ENCODE measurements around the gene SCRT2. TPM values are rescaled to one million over a fixed set of nuclear protein-coding genes. Genes with fewer than 3 reads are reported as not detected.

The SCRT2 gene
- total RNA-seq, 3 donors from 2014 or later = not detected

- no peak for ATAC-seq
- intact Hi-C loops (cut with DNase I, micrococcal nuclease) = no loop called here
- Histone ChIP-seq H3K9me3 (no peaks in the 10 kb centered on the region), H3K36me3 (ENCODE audit: low read depth) (no peaks in the 10 kb centered on the region), H3K4me3 (no peak overlapping the region), H3K4me1 (ENCODE audit: low read depth) (no peaks in the 10 kb centered on the region)
- TF ChIP-seq, protein P1, sequence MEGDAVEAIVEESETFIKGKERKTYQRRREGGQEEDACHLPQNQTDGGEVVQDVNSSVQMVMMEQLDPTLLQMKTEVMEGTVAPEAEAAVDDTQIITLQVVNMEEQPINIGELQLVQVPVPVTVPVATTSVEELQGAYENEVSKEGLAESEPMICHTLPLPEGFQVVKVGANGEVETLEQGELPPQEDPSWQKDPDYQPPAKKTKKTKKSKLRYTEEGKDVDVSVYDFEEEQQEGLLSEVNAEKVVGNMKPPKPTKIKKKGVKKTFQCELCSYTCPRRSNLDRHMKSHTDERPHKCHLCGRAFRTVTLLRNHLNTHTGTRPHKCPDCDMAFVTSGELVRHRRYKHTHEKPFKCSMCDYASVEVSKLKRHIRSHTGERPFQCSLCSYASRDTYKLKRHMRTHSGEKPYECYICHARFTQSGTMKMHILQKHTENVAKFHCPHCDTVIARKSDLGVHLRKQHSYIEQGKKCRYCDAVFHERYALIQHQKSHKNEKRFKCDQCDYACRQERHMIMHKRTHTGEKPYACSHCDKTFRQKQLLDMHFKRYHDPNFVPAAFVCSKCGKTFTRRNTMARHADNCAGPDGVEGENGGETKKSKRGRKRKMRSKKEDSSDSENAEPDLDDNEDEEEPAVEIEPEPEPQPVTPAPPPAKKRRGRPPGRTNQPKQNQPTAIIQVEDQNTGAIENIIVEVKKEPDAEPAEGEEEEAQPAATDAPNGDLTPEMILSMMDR (IDR thresholded peaks at IDR 0.05) = no peak
- DNase-seq = no peak
Observed at GRCh38 chr20:621125-621756, 54.4 kb downstream of the SCRT2 start.

DNA sequence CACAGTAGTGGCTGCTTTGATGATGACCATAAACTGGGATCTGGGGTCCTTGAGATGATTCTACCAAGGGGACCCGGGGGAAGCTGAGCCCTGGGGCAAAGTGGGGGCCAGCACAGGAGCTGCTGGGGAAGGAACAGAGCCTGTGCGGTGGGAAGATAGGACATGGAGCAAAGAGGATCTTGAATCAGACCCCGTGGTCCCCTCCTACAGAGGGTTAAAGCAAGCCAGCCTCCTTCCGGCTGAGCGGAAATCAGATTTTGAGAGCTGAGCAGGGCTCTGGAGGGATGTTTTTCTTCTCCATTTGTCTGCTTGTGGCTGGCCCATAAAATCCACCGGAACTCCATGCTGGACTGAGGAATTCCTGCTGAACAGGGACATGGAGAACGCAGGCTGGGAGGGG is 55.4 kb downstream of the SCRT2 start:
- H3K36me3 ChIP-seq (ENCODE audit: low read depth) = no peaks in the 10 kb centered on the region
- intact Hi-C loops (cut with DNase I, micrococcal nuclease) = no loop called here
- ATAC-seq = no peak
- no peak for DNase-seq
- H3K4me3 ChIP-seq = no peak overlapping the region
- H3K4me1 ChIP-seq (ENCODE audit: low read depth) = no peaks in the 10 kb centered on the region
- TF ChIP-seq, protein P1 (IDR thresholded peaks at IDR 0.05) = no peak
- H3K9me3 ChIP-seq = no peaks in the 10 kb centered on the region

- no peak for DNase-seq
- no peak for ATAC-seq
- Histone ChIP-seq H3K4me3 (no peak overlapping the region), H3K36me3 (ENCODE audit: low read depth) (no peaks in the 10 kb centered on the region), H3K4me1 (ENCODE audit: low read depth) (no peaks in the 10 kb centered on the region), H3K9me3 (no peaks in the 10 kb centered on the region)
- intact Hi-C loops (cut with DNase I, micrococcal nuclease) = no loop called here
- TF ChIP-seq, protein P1 (IDR thresholded peaks at IDR 0.05) = no peak
Observed at GRCh38 chr20:618980-619379, 56.6 kb downstream of the SCRT2 start.

DNA sequence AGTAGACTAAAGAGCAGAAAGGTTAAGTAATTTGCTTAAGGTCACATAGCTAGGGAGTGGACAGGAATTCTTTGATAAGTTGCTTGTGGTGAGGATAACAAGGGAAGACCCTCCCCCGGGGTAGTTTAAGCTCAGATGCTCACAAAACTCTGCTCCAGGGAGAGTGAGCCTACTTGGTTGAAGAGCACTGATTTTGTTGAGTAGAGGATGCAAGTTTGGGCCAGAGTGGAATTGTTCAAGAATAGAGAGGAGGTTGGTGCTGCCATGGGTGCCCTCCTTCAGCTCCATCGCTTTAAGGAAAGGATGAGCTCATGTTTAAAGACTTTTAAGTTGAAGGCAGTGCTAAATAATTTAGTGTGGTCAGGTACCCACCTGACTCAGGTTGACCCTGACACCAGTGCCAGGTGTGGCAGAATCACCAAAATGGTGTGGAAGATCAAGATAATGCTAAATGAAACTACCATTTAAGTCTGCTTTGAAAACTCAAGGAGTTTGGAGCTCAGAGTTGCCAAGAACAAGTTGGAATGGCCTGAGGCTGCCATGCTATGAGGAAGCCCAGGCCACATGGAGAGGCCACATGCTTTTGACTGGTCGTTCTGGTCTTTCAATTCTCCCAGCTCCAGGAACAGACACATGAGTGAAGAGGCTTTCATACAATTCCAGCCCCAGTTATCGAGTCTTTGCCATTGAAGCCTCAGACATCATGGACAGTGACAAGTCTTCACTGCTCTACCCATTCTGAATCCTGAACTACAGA is 57.5 kb downstream of the SCRT2 start:
- Histone ChIP-seq H3K9me3 (no peaks in the 10 kb centered on the region), H3K4me1 (ENCODE audit: low read depth) (no peaks in the 10 kb centered on the region), H3K4me3 (no peak overlapping the region), H3K36me3 (ENCODE audit: low read depth) (no peaks in the 10 kb centered on the region)
- ATAC-seq (no peak), DNase-seq (no peak)
- TF ChIP-seq, protein P1 (IDR thresholded peaks at IDR 0.05) = no peak
- intact Hi-C loops (cut with DNase I, micrococcal nuclease) = no loop called here

- intact Hi-C loops (cut with DNase I, micrococcal nuclease) = no loop called here
- no peak for ATAC-seq
- no peaks in the 10 kb centered on the region for H3K9me3 ChIP-seq
Observed at GRCh38 chr20:615514-615913, 60.1 kb downstream of the SCRT2 start.

More at GRCh38 chr20:615514-615913, 60.1 kb downstream of the SCRT2 start:
- Histone ChIP-seq H3K4me3 (no peak overlapping the region), H3K36me3 (ENCODE audit: low read depth) (no peaks in the 10 kb centered on the region), H3K4me1 (ENCODE audit: low read depth) (no peaks in the 10 kb centered on the region)
- DNase-seq = no peak
- TF ChIP-seq, protein P1 (IDR thresholded peaks at IDR 0.05) = no peak
